K562 (cell line): ENCODE results near the gene CHRDL2. TPM values are rescaled to one million over a fixed set of nuclear protein-coding genes. Genes with fewer than 3 reads are reported as not detected.

Experiments used
- ATAC-seq: fragments of 200-7000 bp; cut with Tn5 transposase; 3 replicates; pipeline ENCODE4 v1.9.1; 2020; ENCODE audit warnings: moderate library complexity
- BruUV-seq: library from RNA; stranded (reverse); fragments of 400-500 nt; replicated peaks from 2 replicates; lab custom pipeline; 2021; lab: Mats Ljungman, UMichigan
- CTCF ChIA-PET: fragments of 300-600 bp; formaldehyde crosslinking; extraction: SDS; loops from one replicate; lab custom pipeline; 2021; ENCODE audit warnings: low intra/inter-chr PET ratio; lab: Yijun Ruan, JAX
- POLR2A ChIA-PET: fragments of 300-600, 350-650 bp; sonication (Branson Sonifier 250); formaldehyde crosslinking; extraction: SDS; loops from one replicate; lab custom pipeline; 2021; ENCODE audit warnings: antibody characterized with exemption, inconsistent platforms; lab: Yijun Ruan, JAX
- DNase-seq, 4 experiments: peaks; one replicate each; pipeline versions ENCODE4 v3.0.0 to v3.0.0-alpha.2; 2011 to 2018; ENCODE audit warnings: low spot score in 3 of 4, mixed read lengths in 3 of 4; ENCODE audit errors: extremely low read depth in 1 of 4
- FAIRE-seq: peaks from 2 replicates; lab custom pipeline; 2011; peaks lifted over from hg19 to GRCh38; lab: Jason Lieb, UNC
- H2AFZ ChIP-seq: 2 replicates; pipeline ENCODE4 v1.6.0; 2011; ENCODE audit warnings: low read depth, low read length, control low read depth, inconsistent platforms
- H3K27ac ChIP-seq: fragments of 200-600 bp; 3 replicates; pipeline ENCODE4 v1.8.0; 2011; ENCODE audit warnings: low read depth, mild to moderate bottlenecking, control low read depth, inconsistent platforms, low read length, moderate library complexity, mixed read lengths; ENCODE audit errors: extremely low read depth
- H3K27me3 ChIP-seq, 2 experiments: fragments of 300-600 bp in 1 of 2; 2 replicates in 1 of 2; 3 replicates in 1 of 2; pipeline versions ENCODE4 v1.6.0 to v1.8.0; 2011; ENCODE audit warnings: inconsistent platforms in 2 of 2, low read length in 2 of 2, mild to moderate bottlenecking in 1 of 2, mixed read lengths in 1 of 2, moderate library complexity in 1 of 2; ENCODE audit not compliant: control insufficient read depth in 2 of 2, insufficient read depth in 2 of 2
- H3K36me3 ChIP-seq: fragments of 300-600 bp; 3 replicates; pipeline ENCODE4 v1.8.0; 2011; ENCODE audit warnings: mild to moderate bottlenecking, low read length, inconsistent platforms; ENCODE audit not compliant: control insufficient read depth, insufficient read depth
- H3K4me1 ChIP-seq, 2 experiments: fragments of 200-600 bp in 1 of 2; replicated peaks in 1 of 2; 2 replicates in 1 of 2; 3 replicates in 1 of 2; pipeline versions ENCODE4 v1.5.1 to v1.8.0; 2011; ENCODE audit warnings: inconsistent platforms in 2 of 2, low read length in 2 of 2, mild to moderate bottlenecking in 1 of 2, mixed read lengths in 1 of 2, moderate library complexity in 1 of 2; ENCODE audit not compliant: control insufficient read depth in 2 of 2, insufficient read depth in 2 of 2
- H3K4me2 ChIP-seq: 2 replicates; pipeline ENCODE4 v1.6.1; 2011; ENCODE audit warnings: low read length, control low read depth, inconsistent platforms, mixed read lengths; ENCODE audit not compliant: insufficient read depth
- H3K4me3 ChIP-seq: fragments of 200-600 bp; sonication (generic), shearing (Covaris generic); 2 replicates; pipeline ENCODE4 v1.5.1; 2016; ENCODE audit warnings: control low read depth, inconsistent platforms
- H3K79me2 ChIP-seq: fragments of 200-600 bp; 3 replicates; pipeline ENCODE4 v1.8.0; 2011; ENCODE audit warnings: low read length, inconsistent platforms; ENCODE audit not compliant: control insufficient read depth, insufficient read depth
- H3K9ac ChIP-seq, 2 experiments: 2 replicates each; pipeline versions ENCODE4 v1.6.0 to v1.6.1; 2011; ENCODE audit warnings: low read depth in 2 of 2, low read length in 2 of 2, control low read depth in 1 of 2, inconsistent platforms in 1 of 2, mild to moderate bottlenecking in 1 of 2, mixed read lengths in 1 of 2; ENCODE audit not compliant: insufficient read depth in 1 of 2
- H3K9me1 ChIP-seq: one replicate; pipeline ENCODE4 v1.6.0; 2011; ENCODE audit warnings: inconsistent platforms, mild to moderate bottlenecking, low read length, moderate library complexity; ENCODE audit not compliant: control insufficient read depth, insufficient read depth
- H3K9me3 ChIP-seq: replicated peaks from 2 replicates; pipeline ENCODE4 v1.5.1; 2011; ENCODE audit warnings: low read depth, low read length, inconsistent platforms; ENCODE audit not compliant: control insufficient read depth, insufficient read depth
- H4K20me1 ChIP-seq: replicated peaks from 2 replicates; pipeline ENCODE4 v1.6.1; 2011; ENCODE audit warnings: low read length, inconsistent platforms, mixed read lengths; ENCODE audit not compliant: control insufficient read depth, insufficient read depth
- DACH1 ChIP-seq: fragments of 450-650 bp; IDR thresholded peaks from 2 replicates; pipeline ENCODE4 v1.6.1; 2018; ENCODE audit not compliant: partially characterized antibody
- ESRRB ChIP-seq: fragments of 250-450 bp; sonication (Bioruptor Pico); IDR thresholded peaks from 2 replicates; pipeline ENCODE4 v1.5.0; 2020; ENCODE audit warnings: mild to moderate bottlenecking, moderate library complexity, borderline replicate concordance
- IRF9 ChIP-seq: fragments of 450-650 bp; IDR thresholded peaks from 2 replicates; pipeline ENCODE4 v1.6.1; 2016; ENCODE audit warnings: missing biosample characterization, missing genetic modification characterization
- KLF6 ChIP-seq: fragments of 250-450 bp; sonication (Bioruptor Pico); IDR thresholded peaks from 2 replicates; pipeline ENCODE4 v1.4.0; 2020; ENCODE audit warnings: mild to moderate bottlenecking, moderate library complexity, borderline replicate concordance
- MTA2 ChIP-seq: fragments of 450-650 bp; IDR thresholded peaks from 2 replicates; pipeline ENCODE4 v1.6.1; 2016; ENCODE audit warnings: low read depth
- PTTG1 ChIP-seq: fragments of 450-650 bp; IDR thresholded peaks from 2 replicates; pipeline ENCODE4 v1.6.1; 2016; ENCODE audit warnings: low read depth, mild to moderate bottlenecking, missing genetic modification characterization, missing compliant biosample characterization
- RB1 ChIP-seq: fragments of 450-650 bp; IDR thresholded peaks from 2 replicates; pipeline ENCODE4 v1.6.1; 2017; ENCODE audit warnings: low read depth, mild to moderate bottlenecking
- RBM15 ChIP-seq: fragments of 200-400 bp; formaldehyde crosslinking; IDR thresholded peaks from 2 replicates; pipeline ENCODE4 v1.6.1; 2018; ENCODE audit warnings: mild to moderate bottlenecking, low read length, moderate library complexity; ENCODE audit not compliant: insufficient read depth
- RFX5 ChIP-seq: IDR thresholded peaks from 2 replicates; pipeline ENCODE4 v1.6.1; 2011; ENCODE audit warnings: low read depth, mild to moderate bottlenecking, improper control_type of control experiment, low read length
- SMAD2 ChIP-seq: fragments of 150-350 bp; IDR thresholded peaks from 2 replicates; pipeline ENCODE4 v1.6.1; 2014; ENCODE audit warnings: low read depth, mild to moderate bottlenecking, low read length
- SMARCA5 ChIP-seq: fragments of 450-650 bp; IDR thresholded peaks from 2 replicates; pipeline ENCODE4 v1.6.1; 2016
- TARDBP ChIP-seq: fragments of 450-650 bp; IDR thresholded peaks from 2 replicates; pipeline ENCODE4 v1.6.1; 2016
- ZFPM2 ChIP-seq: fragments of 250-450 bp; sonication (Bioruptor Pico); IDR thresholded peaks from 2 replicates; pipeline ENCODE4 v1.5.1; 2022; ENCODE audit warnings: mild to moderate bottlenecking
- ZKSCAN3 ChIP-seq: fragments of 250-450 bp; sonication (Bioruptor Pico); IDR thresholded peaks from 2 replicates; pipeline ENCODE4 v1.4.0; 2020
- ZNF57 ChIP-seq: fragments of 450-650 bp; formaldehyde crosslinking; IDR thresholded peaks from 2 replicates; pipeline ENCODE4 v1.4.0; 2020; ENCODE audit warnings: mild to moderate bottlenecking, moderate library complexity
- ZNF717 ChIP-seq: fragments of 250-450 bp; sonication (Bioruptor Pico); IDR thresholded peaks from 2 replicates; pipeline ENCODE4 v1.5.0; 2021
- WGBS: fragments of 100-300 bp; shearing (Covaris generic); methylation state at CpG from one replicate; pipeline ENCODE4 v1.1.6; 2016; ENCODE audit warnings: low coverage, mixed read lengths; ENCODE audit not compliant: insufficient coverage; ENCODE audit errors: missing lambda C conversion rate; 5-methylcytosine and 5-hydroxymethylcytosine counted together
- in situ Hi-C: fragments of 300-500 bp; cut with MboI; formaldehyde crosslinking; loops from 4 replicates; pipeline ENCODE4 v1.15.0; 2018; ENCODE audit warnings: inconsistent platforms, mixed read lengths
- intact Hi-C: fragments of 100-400 bp; cut with micrococcal nuclease; formaldehyde crosslinking; loops from 2 replicates; pipeline ENCODE4 v1.14.2; 2022
- polyA plus RNA-seq, 8 experiments: library from polyadenylated mRNA; depleted of rRNA in 4 of 8; stranded (reverse) in 5 of 8; unstranded in 3 of 8; fragments of >200 nt; fragmentation: Nextera tagmentation in 2 of 8; fragmentation: Illumina TruSeq in 1 of 8; extraction: Ambion mirVana in 2 of 8; extraction: Trizol in 1 of 8; gene quantifications; 2 replicates each; pipeline versions ENCODE4 v1.2.1 to v1.2.3, GENCODE V29; 2011 to 2014; ENCODE audit warnings: inconsistent platforms in 1 of 8, missing spikeins in 1 of 8
- total RNA-seq, 7 experiments: library from RNA; depleted of rRNA in 6 of 7; stranded (reverse); fragments of >200 nt in 6 of 7; fragmentation: Illumina TruSeq in 2 of 7; extraction: Trizol in 2 of 7; gene quantifications; 2 replicates each; pipeline versions ENCODE4 v1.2.1 to v1.2.3, GENCODE V29; 2011 to 2021; ENCODE audit warnings: low replicate concordance in 1 of 7
- TF ChIP-seq, protein P1 (sequence below): IDR thresholded peaks from 3 replicates; pipeline ENCODE4 v1.6.1; 2011; ENCODE audit warnings: borderline replicate concordance, mild to moderate bottlenecking; ENCODE audit not compliant: insufficient read length, insufficient read depth

The CHRDL2 gene
- total and polyA plus RNA-seq, 9 of the 15 experiments (the other 6 are each of a cell fraction or from before 2014, with no cell fraction given): not detected

DNA sequence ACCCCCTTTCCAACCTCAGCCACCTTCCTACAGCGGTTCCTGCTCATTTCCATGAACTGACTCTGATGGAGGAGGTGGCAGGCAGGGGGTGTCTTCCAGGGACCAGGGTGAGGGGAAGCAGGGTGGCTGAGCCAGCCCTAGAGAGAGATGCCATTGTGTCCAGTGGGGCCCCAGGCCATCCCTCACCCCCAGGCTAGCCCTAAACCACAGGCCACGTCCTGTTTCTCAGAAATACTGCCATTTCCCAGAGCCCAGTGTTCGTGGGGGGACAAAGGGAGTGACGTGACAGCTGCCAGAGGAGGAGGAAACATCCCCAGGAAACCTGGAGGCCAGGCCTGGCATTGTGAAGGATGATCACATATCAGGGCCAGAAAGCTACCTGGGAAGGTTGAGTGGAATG, 39.5 kb downstream of the CHRDL2 start:
- peaks cover 0 to 17% of the 10 kb centered on the region in 2 experiments; a peak in 2 of 5 replicates for H3K27me3 ChIP-seq
- ATAC-seq (no peak), FAIRE-seq (no peak), DNase-seq (no peak)
- intact Hi-C loops (no loop called here), in situ Hi-C loops (no loop called here)
- no peak overlapping the region for H2AFZ ChIP-seq
- no peaks in the 10 kb centered on the region for H4K20me1 ChIP-seq
- no peak overlapping the region for H3K4me2 ChIP-seq
- no peaks in the 10 kb centered on the region for H3K36me3 ChIP-seq
- BruUV-seq: no TSS peak
- peak overlapping the region in 1 of 2 experiments; percentile 53; a peak in 1 of 4 replicates for H3K9ac ChIP-seq
- ChIA-PET CTCF (interaction anchor here (0.6 kb wide), 1 partner anchor 122 kb away, joined by 3 read pairs; no protein-coding TSS in a partner anchor), POLR2A (no interaction called here)
- WGBS: 9% methylated on average over 4 of the region's 4 CpGs
- H3K9me3 ChIP-seq: no peaks in the 10 kb centered on the region
- H3K4me3 ChIP-seq: no peak overlapping the region
- H3K4me1 ChIP-seq: peaks cover under 1 to 3% of the 10 kb centered on the region in 2 experiments; a peak in 4 of 5 replicates
- H3K9me1 ChIP-seq: no peaks in the 10 kb centered on the region
- TF ChIP-seq ZKSCAN3 (CRISPR knock-in tag): peak; percentile 79
- TF ChIP-seq RFX5: no peak
- TF ChIP-seq ZNF717: no peak
- no peak for TF ChIP-seq MTA2
- no peak for TF ChIP-seq ZNF57 (CRISPR knock-in tag)
- no peak for TF ChIP-seq IRF9 (tag)
- H3K79me2 ChIP-seq: no peaks in the 10 kb centered on the region
- no peak overlapping the region for H3K27ac ChIP-seq

GRCh38 chr11:74689666-74690065, 41.6 kb downstream of the CHRDL2 start:
- in situ Hi-C loops: loop anchor here (5.0 kb wide), 1 partner anchor 57 kb away; no protein-coding TSS in a partner anchor
- no peak for TF ChIP-seq PTTG1 (tag)
- TF ChIP-seq SMAD2: no peak
- TF ChIP-seq DACH1: no peak
- TF ChIP-seq, protein P1, sequence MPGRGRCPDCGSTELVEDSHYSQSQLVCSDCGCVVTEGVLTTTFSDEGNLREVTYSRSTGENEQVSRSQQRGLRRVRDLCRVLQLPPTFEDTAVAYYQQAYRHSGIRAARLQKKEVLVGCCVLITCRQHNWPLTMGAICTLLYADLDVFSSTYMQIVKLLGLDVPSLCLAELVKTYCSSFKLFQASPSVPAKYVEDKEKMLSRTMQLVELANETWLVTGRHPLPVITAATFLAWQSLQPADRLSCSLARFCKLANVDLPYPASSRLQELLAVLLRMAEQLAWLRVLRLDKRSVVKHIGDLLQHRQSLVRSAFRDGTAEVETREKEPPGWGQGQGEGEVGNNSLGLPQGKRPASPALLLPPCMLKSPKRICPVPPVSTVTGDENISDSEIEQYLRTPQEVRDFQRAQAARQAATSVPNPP: no peak
- no peak for TF ChIP-seq SMARCA5
- TF ChIP-seq RBM15: no peak
- no peak for TF ChIP-seq ESRRB (CRISPR knock-in tag)
- no peak for TF ChIP-seq TARDBP
- no peak for TF ChIP-seq ZFPM2 (CRISPR knock-in tag)
- no peak for TF ChIP-seq RB1
- no peak for TF ChIP-seq KLF6

More at GRCh38 chr11:74689666-74690065, 41.6 kb downstream of the CHRDL2 start:
- no peak overlapping the region for H3K4me2 ChIP-seq
- peaks cover 0 to 13% of the 10 kb centered on the region in 2 experiments; a peak in 2 of 5 replicates for H3K27me3 ChIP-seq
- ATAC-seq: no peak
- WGBS: 44% methylated on average over 4 of the region's 4 CpGs
- no peaks in the 10 kb centered on the region for H4K20me1 ChIP-seq
- H3K79me2 ChIP-seq: no peaks in the 10 kb centered on the region
- FAIRE-seq: no peak
- no peak overlapping the region for H3K9ac ChIP-seq
- no peaks in the 10 kb centered on the region; a peak in 2 of 5 replicates for H3K4me1 ChIP-seq
- H3K9me3 ChIP-seq: no peaks in the 10 kb centered on the region
- intact Hi-C loops: no loop called here
- H3K27ac ChIP-seq: no peak overlapping the region
- no peaks in the 10 kb centered on the region for H3K36me3 ChIP-seq
- ChIA-PET POLR2A (no interaction called here), CTCF (no interaction called here)
- no peak overlapping the region for H2AFZ ChIP-seq
- no TSS peak for BruUV-seq
- no peaks in the 10 kb centered on the region for H3K9me1 ChIP-seq
- no peak overlapping the region for H3K4me3 ChIP-seq
- no peak for DNase-seq
